GM21447 (cell line): Measurements from ENCODE around the gene CSTPP1.
"Not testable (repeated sequence)": the region's sequence is repeated elsewhere in the genome, so short reads cannot be mapped to it uniquely, and the experiment has no call there.

Source experiments
- ATAC-seq: cut with Tn5 transposase; IDR thresholded peaks from one replicate; pipeline ENCODE4 v1.9.1; 2021; ENCODE audit not compliant: unreplicated experiment

The CSTPP1 gene

GRCh38 chr11:46907606-46908005 is 29.0 kb upstream of the CSTPP1 start:
- no peak for ATAC-seq

- no peak for ATAC-seq
Measured at GRCh38 chr11:46912526-46913150, 23.9 kb upstream of the CSTPP1 start.

- no peak for ATAC-seq
Measured at GRCh38 chr11:46913484-46913883, 23.1 kb upstream of the CSTPP1 start.

GRCh38 chr11:46914363-46914762 is 22.2 kb upstream of the CSTPP1 start:
- ATAC-seq: no peak

GRCh38 chr11:46914910-46915309 is 21.7 kb upstream of the CSTPP1 start:
- ATAC-seq: no peak

GRCh38 chr11:46916286-46917108 is 20.1 kb upstream of the CSTPP1 start:
- no peak for ATAC-seq

- no peak for ATAC-seq
Measured at GRCh38 chr11:46917109-46917761, 19.3 kb upstream of the CSTPP1 start.

- no peak for ATAC-seq
Measured at GRCh38 chr11:46917762-46918082, 18.8 kb upstream of the CSTPP1 start.

- no peak for ATAC-seq
Measured at GRCh38 chr11:46918083-46918787, 18.3 kb upstream of the CSTPP1 start, which contains the start of gene LRP4. TSS of gene LRP4 (minus strand) at chr11:46918550. CDS start at chr11:46918379, 171 bp downstream.

- ATAC-seq: no peak
Measured at GRCh38 chr11:46918788-46919513, 17.6 kb upstream of the CSTPP1 start.

- ATAC-seq: no peak
Measured at GRCh38 chr11:46920755-46921154, 15.8 kb upstream of the CSTPP1 start.

- not testable (repeated sequence) for ATAC-seq
Measured at GRCh38 chr11:46927928-46928327, 8.6 kb upstream of the CSTPP1 start.

GRCh38 chr11:46928701-46929100 is 7.9 kb upstream of the CSTPP1 start:
- not testable (repeated sequence) for ATAC-seq

- ATAC-seq: no peak
Measured at GRCh38 chr11:46930089-46930488, 6.5 kb upstream of the CSTPP1 start.

- ATAC-seq: no peak
Measured at GRCh38 chr11:46942172-46942571, 5.6 kb downstream of the CSTPP1 start.

- ATAC-seq: no peak
Measured at GRCh38 chr11:46944356-46945075, 8.0 kb downstream of the CSTPP1 start.

- no peak for ATAC-seq
Measured at GRCh38 chr11:46947399-46948077, 11.0 kb downstream of the CSTPP1 start.

GRCh38 chr11:46948378-46949131 is 12.0 kb downstream of the CSTPP1 start:
- no peak for ATAC-seq

- ATAC-seq: no peak
Measured at GRCh38 chr11:46949297-46949696, 12.7 kb downstream of the CSTPP1 start.
